ENCODE data around the gene FZD4. TPM values are rescaled to one million over a fixed set of nuclear protein-coding genes. Genes with fewer than 3 reads are reported as not detected.

Gene FZD4
- total and polyA plus RNA-seq, 12 donors: 13.5 to 34.6 (median 22.4) TPM

GRCh38 chr11:86984701-86985100, 29.5 kb upstream of the FZD4 start:
- no peak overlapping the region for H3K4me3 ChIP-seq
- ATAC-seq (peak in 4 of 8 donors; percentile 43 to 78 (median 62)), DNase-seq (no peak)
- H3K27ac ChIP-seq: no peak overlapping the region
- 50 to 63% methylated on average over 4 of the region's 4 CpGs for WGBS, 2 donors
- no peaks in the 10 kb centered on the region for H3K27me3 ChIP-seq
- no peaks in the 10 kb centered on the region for H3K9me3 ChIP-seq
- no peaks in the 10 kb centered on the region for H3K36me3 ChIP-seq
- intact Hi-C loops (cut with DNase I): loop anchor here in 2 of 10 donors (5.0 to 10.0 kb wide), 2 partner anchors 37 to 50 kb away; partner anchors contain the start of gene TMEM135 (in 1 of the 2)
- H3K4me1 ChIP-seq: peaks cover 12 to 55% (median 28%) of the 10 kb centered on the region in 9 donors
- TF ChIP-seq, protein P1, sequence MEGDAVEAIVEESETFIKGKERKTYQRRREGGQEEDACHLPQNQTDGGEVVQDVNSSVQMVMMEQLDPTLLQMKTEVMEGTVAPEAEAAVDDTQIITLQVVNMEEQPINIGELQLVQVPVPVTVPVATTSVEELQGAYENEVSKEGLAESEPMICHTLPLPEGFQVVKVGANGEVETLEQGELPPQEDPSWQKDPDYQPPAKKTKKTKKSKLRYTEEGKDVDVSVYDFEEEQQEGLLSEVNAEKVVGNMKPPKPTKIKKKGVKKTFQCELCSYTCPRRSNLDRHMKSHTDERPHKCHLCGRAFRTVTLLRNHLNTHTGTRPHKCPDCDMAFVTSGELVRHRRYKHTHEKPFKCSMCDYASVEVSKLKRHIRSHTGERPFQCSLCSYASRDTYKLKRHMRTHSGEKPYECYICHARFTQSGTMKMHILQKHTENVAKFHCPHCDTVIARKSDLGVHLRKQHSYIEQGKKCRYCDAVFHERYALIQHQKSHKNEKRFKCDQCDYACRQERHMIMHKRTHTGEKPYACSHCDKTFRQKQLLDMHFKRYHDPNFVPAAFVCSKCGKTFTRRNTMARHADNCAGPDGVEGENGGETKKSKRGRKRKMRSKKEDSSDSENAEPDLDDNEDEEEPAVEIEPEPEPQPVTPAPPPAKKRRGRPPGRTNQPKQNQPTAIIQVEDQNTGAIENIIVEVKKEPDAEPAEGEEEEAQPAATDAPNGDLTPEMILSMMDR (IDR thresholded peaks at IDR 0.05): no peak

DNA sequence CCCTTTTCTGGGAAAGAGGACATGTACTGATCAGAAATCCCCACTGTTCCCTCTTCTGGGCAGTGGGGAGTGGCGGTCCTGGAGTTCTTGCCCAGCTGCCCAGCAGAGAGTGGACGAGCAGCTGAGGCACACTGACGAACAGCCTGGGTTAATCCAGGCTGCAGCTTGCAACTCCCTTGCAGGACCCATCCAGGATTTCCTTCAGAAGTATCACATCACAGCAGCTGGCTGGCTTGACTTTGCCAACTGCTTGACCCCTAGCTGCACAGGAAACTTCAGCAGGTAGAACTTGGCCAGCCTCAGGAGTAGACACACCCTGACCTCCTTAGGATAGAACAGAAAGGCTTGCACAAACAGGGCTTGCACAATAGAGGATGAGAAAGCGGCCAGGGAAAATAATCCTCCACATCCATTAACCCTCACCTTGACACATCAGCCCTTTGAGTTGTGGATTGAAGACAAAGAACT, 27.9 kb upstream of the FZD4 start:
- peaks cover 10 to 64% (median 27%) of the 10 kb centered on the region in 9 donors for H3K4me1 ChIP-seq
- peak in 1 of 2 donors; percentile 26 for DNase-seq
- no peak overlapping the region for H3K4me3 ChIP-seq
- WGBS, 2 donors: 67 to 86% methylated on average over 4 of the region's 4 CpGs
- no peaks in the 10 kb centered on the region for H3K27me3 ChIP-seq
- H3K36me3 ChIP-seq: no peaks in the 10 kb centered on the region
- TF ChIP-seq, protein P1 (IDR thresholded peaks at IDR 0.05): no peak
- no peaks in the 10 kb centered on the region for H3K9me3 ChIP-seq
- ATAC-seq: peak; percentile 35 to 84 (median 58)
- peak overlapping the region in 1 of 10 donors; percentile 61 for H3K27ac ChIP-seq
- intact Hi-C loops (cut with DNase I): loop anchor here in 2 of 10 donors (5.0 to 10.0 kb wide), 2 partner anchors 36 to 52 kb away; partner anchors contain the start of gene TMEM135 (in 1 of the 2)

- no peaks in the 10 kb centered on the region for H3K27me3 ChIP-seq
- H3K4me1 ChIP-seq: peaks cover 14 to 75% (median 32%) of the 10 kb centered on the region in 9 donors
- intact Hi-C loops (cut with DNase I): loop anchor here in 2 of 10 donors (5.0 to 10.0 kb wide), 2 partner anchors 35 to 53 kb away; partner anchors contain the start of gene TMEM135 (in 1 of the 2)
- no peaks in the 10 kb centered on the region for H3K36me3 ChIP-seq
- H3K9me3 ChIP-seq: no peaks in the 10 kb centered on the region
- WGBS, 2 donors: 86 to 91% methylated on average over 7 of the region's 7 CpGs
- no peak for DNase-seq
- TF ChIP-seq, protein P1 (IDR thresholded peaks at IDR 0.05): no peak
- H3K4me3 ChIP-seq: no peak overlapping the region
- ATAC-seq: no peak
- peak overlapping the region in 1 of 10 donors; percentile 61 for H3K27ac ChIP-seq
These were observed 26.8 kb upstream of the FZD4 start for GRCh38 chr11:86981777-86982540.

DNA sequence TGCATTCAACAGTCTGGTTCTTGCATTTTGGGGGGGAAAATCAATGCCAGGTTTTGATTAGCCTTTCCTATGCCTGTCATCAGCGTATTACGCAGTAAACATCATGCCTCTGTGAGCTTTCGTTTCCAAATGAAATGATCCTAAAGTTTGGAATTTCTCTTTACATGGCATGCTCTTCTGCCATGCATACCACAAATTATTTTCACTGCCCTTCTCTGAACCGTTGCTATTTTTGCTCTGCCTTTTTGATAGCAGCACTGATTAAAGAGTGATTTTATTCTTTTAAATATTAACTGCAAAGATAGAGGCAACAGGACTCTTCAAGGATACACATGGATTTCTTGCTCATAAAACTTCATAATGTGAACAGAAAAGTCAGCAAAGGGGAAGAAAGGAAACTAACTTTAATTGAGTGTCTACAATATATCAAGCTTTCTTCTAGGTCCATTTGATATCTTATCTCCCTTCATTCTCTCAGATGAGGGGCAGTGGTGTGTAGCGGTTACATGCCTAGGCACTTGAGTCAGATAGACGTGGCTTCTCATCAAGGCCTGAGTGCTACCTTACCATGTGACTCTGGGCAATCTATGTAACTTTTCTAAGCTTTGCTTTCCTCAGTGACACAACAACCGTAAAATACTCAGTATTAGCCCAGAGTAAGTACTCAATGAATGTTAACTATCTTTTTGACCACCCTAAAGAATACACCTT, 25.0 kb upstream of the FZD4 start:
- no peaks in the 10 kb centered on the region for H3K9me3 ChIP-seq
- TF ChIP-seq, protein P1 (IDR thresholded peaks at IDR 0.05): no peak
- no peak for ATAC-seq
- 62 to 63% methylated on average over 7 of the region's 7 CpGs for WGBS, 2 donors
- peak overlapping the region in 5 of 10 donors; percentile 26 to 74 (median 45) for H3K27ac ChIP-seq
- no peaks in the 10 kb centered on the region for H3K36me3 ChIP-seq
- no peak overlapping the region for H3K4me3 ChIP-seq
- H3K27me3 ChIP-seq: no peaks in the 10 kb centered on the region
- DNase-seq: no peak
- intact Hi-C loops (cut with DNase I): loop anchor here in 2 of 10 donors (5.0 to 10.0 kb wide), 2 partner anchors 33 to 55 kb away; partner anchors contain the start of gene TMEM135 (in 1 of the 2)
- peaks cover 14 to 87% (median 32%) of the 10 kb centered on the region in 9 donors for H3K4me1 ChIP-seq

Measured in heart right ventricle (tissue), 16 donors.